GM12892 (cell line): ENCODE data around the gene ZNF165.
"Not testable (repeated sequence)": the region's sequence is repeated elsewhere in the genome, so short reads cannot be mapped to it uniquely, and the experiment has no call there.

Experiments
- POLR2A ChIP-seq: IDR thresholded peaks from 2 replicates; pipeline ENCODE4 v1.6.1; 2011; ENCODE audit warnings: low read depth, low read length, control low read depth
- POLR2AphosphoS5 ChIP-seq: IDR thresholded peaks from 2 replicates; pipeline ENCODE4 v1.6.1; 2011; ENCODE audit warnings: low read depth, low read length, control low read depth
- TAF1 ChIP-seq: IDR thresholded peaks from 2 replicates; pipeline ENCODE4 v1.6.1; 2011; ENCODE audit warnings: low read depth, mild to moderate bottlenecking, control low read depth, low read length, borderline replicate concordance

GRCh38 chr6:28080381-28080630, at the start of gene ZNF165:
- TF ChIP-seq POLR2AphosphoS5, POLR2A, TAF1: not testable (repeated sequence)
